GM12864 (cell line): ENCODE measurements around the gene WAC.
"Not testable (repeated sequence)": the region's sequence is repeated elsewhere in the genome, so short reads cannot be mapped to it uniquely, and the experiment has no call there.

ENCODE experiments used
- DNase-seq: peaks from one replicate; pipeline ENCODE4 v3.0.0-alpha.2; 2011; ENCODE audit warnings: low read depth
- H3K4me3 ChIP-seq: 2 replicates; pipeline ENCODE4 v1.5.1; 2011; ENCODE audit warnings: mild to moderate bottlenecking, low read depth, low read length, control low read depth
- TF ChIP-seq, protein P1 (sequence below): IDR thresholded peaks from 2 replicates; pipeline ENCODE4 v1.5.1; 2011; ENCODE audit warnings: low read depth, mild to moderate bottlenecking, moderate library complexity, low read length, control low read depth, inconsistent platforms; ENCODE audit errors: missing control alignments

Gene WAC

GRCh38 chr10:28496017-28496416 lies 36.9 kb upstream of the WAC start:
- TF ChIP-seq, protein P1, sequence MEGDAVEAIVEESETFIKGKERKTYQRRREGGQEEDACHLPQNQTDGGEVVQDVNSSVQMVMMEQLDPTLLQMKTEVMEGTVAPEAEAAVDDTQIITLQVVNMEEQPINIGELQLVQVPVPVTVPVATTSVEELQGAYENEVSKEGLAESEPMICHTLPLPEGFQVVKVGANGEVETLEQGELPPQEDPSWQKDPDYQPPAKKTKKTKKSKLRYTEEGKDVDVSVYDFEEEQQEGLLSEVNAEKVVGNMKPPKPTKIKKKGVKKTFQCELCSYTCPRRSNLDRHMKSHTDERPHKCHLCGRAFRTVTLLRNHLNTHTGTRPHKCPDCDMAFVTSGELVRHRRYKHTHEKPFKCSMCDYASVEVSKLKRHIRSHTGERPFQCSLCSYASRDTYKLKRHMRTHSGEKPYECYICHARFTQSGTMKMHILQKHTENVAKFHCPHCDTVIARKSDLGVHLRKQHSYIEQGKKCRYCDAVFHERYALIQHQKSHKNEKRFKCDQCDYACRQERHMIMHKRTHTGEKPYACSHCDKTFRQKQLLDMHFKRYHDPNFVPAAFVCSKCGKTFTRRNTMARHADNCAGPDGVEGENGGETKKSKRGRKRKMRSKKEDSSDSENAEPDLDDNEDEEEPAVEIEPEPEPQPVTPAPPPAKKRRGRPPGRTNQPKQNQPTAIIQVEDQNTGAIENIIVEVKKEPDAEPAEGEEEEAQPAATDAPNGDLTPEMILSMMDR: no peak
- no peak overlapping the region for H3K4me3 ChIP-seq
- no peak for DNase-seq

DNA sequence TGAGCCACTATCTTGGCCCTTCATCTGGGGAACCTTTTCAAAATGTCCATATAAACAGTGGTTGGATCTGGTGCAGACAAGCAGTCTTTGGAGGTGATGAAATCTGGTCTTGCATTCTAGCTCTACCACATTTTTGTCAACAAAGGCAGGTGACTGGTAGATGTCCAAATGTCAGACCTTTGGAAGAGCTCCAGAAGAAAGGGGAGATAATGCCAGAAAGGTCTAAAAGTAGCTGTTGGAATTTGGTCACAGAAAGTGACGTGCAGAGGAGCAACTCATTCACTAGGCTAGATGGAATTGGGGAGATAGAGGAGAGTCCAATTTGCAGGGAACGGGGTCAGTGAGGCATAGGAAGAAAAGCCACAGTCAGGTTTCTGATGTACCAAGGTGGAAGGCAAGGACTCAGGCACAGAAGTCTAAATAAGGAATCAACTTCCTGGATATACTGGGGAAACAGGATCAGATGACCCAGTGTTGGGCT lies 36.4 kb upstream of the WAC start:
- H3K4me3 ChIP-seq: no peak overlapping the region
- no peak for DNase-seq
- TF ChIP-seq, protein P1: no peak

GRCh38 chr10:28497313-28498126 lies 35.4 kb upstream of the WAC start:
- TF ChIP-seq, protein P1: no peak
- DNase-seq: no peak
- no peak overlapping the region for H3K4me3 ChIP-seq

DNA sequence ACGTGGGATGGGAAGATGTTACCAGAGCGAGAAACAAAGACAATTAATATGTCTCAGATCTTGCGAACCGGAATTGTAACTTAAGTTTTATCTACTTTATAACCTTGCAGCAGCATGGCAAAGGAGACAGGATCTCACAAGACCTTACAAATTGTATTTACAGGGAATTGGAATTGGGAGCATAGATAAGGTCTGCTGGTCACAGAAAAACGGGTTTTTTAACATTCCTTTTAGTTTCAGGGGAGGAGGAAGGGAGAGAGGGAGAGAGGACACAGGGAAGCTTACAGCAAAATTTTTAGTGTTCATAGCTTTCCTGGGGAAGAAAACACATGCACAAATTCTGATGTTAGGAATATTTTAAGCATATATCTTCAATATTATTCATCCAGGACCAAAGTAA lies 32.7 kb upstream of the WAC start:
- not testable (repeated sequence) for DNase-seq, H3K4me3 ChIP-seq

DNA sequence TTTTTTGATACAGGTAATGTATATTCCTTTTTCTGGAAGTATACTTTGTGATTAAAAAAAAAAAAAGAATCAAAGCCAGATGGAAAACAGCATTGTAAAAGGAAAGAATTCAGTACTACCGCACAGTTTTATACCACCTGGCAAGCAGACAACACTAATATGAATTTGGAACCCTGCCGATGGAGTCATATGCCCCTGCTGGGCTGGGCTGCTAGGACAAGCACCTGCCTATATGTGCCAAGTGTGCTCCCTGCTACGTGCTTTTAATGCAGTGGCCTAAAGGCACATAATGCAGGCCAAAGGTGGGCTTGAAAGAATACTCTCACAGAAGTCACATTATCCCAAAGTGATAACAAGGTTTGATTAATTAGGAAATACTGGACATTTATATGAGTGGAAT lies 29.8 kb upstream of the WAC start:
- TF ChIP-seq, protein P1: no peak
- DNase-seq: no peak
- H3K4me3 ChIP-seq: no peak overlapping the region

DNA sequence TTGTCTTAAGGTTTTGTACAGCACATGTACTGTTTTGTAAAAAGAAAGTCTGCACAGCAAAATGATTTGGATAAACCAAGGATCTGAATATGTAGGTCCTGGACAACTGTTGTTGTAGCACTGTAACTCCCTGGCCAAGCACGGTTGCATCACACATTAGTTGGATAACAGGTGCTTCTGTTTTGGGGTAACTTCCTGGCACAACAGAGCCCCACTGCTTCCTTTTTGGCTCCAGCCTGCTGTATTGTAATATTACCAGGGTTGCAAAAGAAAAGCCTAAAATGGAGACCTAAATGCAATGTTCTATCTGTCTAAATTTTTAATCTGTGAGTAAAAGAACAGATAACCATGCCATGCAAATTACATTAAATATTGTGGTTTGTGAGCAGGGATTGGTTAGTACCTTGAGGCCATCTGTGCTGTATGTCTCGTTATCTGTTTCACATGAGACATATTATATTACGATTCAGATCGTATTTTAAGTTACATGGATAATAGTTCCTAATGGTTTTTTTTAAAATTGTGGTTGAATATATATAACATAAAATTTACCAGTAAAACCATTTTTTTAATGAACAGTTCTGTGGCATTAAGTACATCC lies 27.5 kb upstream of the WAC start:
- TF ChIP-seq, protein P1: no peak
- no peak overlapping the region for H3K4me3 ChIP-seq
- no peak for DNase-seq

GRCh38 chr10:28508304-28508925 lies 24.5 kb upstream of the WAC start:
- no peak for DNase-seq
- TF ChIP-seq, protein P1: no peak
- no peak overlapping the region for H3K4me3 ChIP-seq
